Activated CD4-positive, alpha-beta T cell treated with anti-CD3 and anti-CD28 coated beads for 1 hour (primary cell): ENCODE measurements around the gene NFATC2.

ENCODE experiments used
- DNase-seq: peaks from one replicate; pipeline ENCODE4 v3.0.0-alpha.2; 2020

Gene NFATC2

GRCh38 chr20:51426718-51427650, 115.5 kb downstream of the NFATC2 start:
- no peak for DNase-seq

GRCh38 chr20:51425347-51426106, 117.0 kb downstream of the NFATC2 start:
- DNase-seq = no peak

GRCh38 chr20:51424270-51425117, 118.0 kb downstream of the NFATC2 start:
- DNase-seq = no peak

- no peak for DNase-seq
Observed at GRCh38 chr20:51423810-51424209, 118.7 kb downstream of the NFATC2 start.

- no peak for DNase-seq
Observed at GRCh38 chr20:51423290-51423667, 119.2 kb downstream of the NFATC2 start.

GRCh38 chr20:51422514-51423289, 119.8 kb downstream of the NFATC2 start:
- DNase-seq = no peak

GRCh38 chr20:51420805-51421204, 121.7 kb downstream of the NFATC2 start:
- no peak for DNase-seq

GRCh38 chr20:51420111-51420510, 122.4 kb downstream of the NFATC2 start:
- DNase-seq = no peak

GRCh38 chr20:51419646-51420045, 122.9 kb downstream of the NFATC2 start:
- no peak for DNase-seq

GRCh38 chr20:51419231-51419630, 123.3 kb downstream of the NFATC2 start:
- DNase-seq = no peak

GRCh38 chr20:51418137-51418529, 124.4 kb downstream of the NFATC2 start:
- DNase-seq = no peak

GRCh38 chr20:51417250-51418136, 125.0 kb downstream of the NFATC2 start:
- DNase-seq = no peak

- no peak for DNase-seq
Observed at GRCh38 chr20:51416532-51417249, 125.8 kb downstream of the NFATC2 start.

GRCh38 chr20:51413857-51414256, 128.7 kb downstream of the NFATC2 start:
- DNase-seq = no peak

- no peak for DNase-seq
Observed at GRCh38 chr20:51412951-51413481, 129.5 kb downstream of the NFATC2 start.

- DNase-seq = no peak
Observed at GRCh38 chr20:51412333-51412871, 130.1 kb downstream of the NFATC2 start.

GRCh38 chr20:51411870-51412269, 130.6 kb downstream of the NFATC2 start:
- DNase-seq = no peak

GRCh38 chr20:51410586-51411325, 131.8 kb downstream of the NFATC2 start:
- DNase-seq = no peak
